GM12874 (cell line): ENCODE measurements around the gene IGF2BP2.

ENCODE experiments used
- TF ChIP-seq, protein P1 (sequence below): IDR thresholded peaks from 2 replicates; pipeline ENCODE4 v1.5.1; 2011; ENCODE audit warnings: low read depth, mild to moderate bottlenecking, control low read depth, low read length, moderate library complexity; ENCODE audit not compliant: insufficient read depth

IGF2BP2 gene

DNA sequence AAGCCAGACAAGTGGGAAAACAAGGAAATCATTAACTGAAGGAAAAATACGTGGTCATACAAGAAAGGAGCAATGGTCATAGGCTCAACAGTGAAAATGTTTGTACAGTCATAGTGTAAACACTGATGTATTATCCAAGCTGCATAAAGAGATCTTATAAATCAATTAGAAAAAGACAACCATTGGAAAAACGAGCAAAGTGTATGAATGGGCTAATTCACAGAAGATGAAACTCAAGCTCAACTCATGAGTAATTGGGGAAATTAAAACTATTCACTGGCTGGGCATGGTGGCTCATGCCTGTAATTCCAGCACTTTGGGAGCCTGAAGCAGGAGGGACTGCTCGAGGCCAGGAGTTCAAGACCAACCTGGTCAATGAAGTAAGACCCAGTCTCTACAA is 6.4 kb upstream of the IGF2BP2 start:
- TF ChIP-seq, protein P1, sequence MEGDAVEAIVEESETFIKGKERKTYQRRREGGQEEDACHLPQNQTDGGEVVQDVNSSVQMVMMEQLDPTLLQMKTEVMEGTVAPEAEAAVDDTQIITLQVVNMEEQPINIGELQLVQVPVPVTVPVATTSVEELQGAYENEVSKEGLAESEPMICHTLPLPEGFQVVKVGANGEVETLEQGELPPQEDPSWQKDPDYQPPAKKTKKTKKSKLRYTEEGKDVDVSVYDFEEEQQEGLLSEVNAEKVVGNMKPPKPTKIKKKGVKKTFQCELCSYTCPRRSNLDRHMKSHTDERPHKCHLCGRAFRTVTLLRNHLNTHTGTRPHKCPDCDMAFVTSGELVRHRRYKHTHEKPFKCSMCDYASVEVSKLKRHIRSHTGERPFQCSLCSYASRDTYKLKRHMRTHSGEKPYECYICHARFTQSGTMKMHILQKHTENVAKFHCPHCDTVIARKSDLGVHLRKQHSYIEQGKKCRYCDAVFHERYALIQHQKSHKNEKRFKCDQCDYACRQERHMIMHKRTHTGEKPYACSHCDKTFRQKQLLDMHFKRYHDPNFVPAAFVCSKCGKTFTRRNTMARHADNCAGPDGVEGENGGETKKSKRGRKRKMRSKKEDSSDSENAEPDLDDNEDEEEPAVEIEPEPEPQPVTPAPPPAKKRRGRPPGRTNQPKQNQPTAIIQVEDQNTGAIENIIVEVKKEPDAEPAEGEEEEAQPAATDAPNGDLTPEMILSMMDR, result no peak

DNA sequence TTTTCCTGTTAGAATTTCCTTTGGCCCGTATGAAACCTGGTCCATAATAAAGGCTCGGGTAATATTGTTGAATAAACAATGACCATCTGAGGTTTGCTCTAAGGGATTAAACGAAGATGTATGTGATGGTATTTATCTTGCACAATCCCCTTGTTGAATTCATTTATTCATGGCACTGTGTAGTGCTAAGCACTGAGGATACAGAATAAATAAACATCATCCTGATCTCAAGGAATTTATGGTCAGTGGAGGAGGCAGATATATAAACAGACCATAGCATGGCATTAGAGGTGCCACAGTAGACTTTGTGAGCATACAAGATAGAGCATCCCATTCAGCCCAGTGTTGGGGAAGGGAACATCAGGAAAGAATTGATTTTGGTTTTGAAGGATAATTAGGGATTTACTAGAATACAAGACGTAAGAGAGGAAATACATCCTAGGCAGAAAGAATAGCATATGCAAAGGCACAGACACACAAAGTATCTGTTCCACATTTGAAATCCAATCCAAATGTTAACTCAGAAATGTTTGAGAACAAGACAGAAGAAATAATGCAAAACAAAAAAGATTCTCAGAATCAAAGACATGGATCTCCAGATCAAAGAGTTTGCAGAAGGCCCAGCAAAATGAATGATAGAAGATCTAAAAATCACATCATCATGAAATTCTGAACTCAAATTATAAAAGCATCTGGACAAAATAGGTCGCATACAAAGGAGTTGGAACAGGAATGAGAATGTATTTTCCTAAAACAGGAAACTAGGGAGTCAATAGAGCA is 5.4 kb upstream of the IGF2BP2 start:
- TF ChIP-seq, protein P1, result no peak

DNA sequence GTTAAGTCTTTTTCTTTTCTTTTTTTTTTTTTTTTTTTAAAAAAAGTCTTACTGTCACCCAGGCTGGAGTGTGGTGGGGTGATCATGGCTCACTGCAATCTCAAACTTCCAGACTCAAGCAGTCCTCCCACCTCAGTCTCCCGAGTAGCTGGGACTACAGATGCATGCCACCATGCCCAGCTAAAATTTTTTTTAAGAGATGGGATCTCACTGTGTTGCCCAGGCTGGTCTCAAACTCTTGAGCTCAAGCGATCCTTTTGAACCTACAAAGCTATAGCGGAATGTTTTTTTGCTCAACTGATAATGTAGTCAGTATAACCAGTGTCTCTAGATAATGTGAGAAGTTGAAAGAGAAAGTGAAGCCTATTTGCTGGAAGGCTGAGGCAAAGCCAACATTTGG is 3.9 kb upstream of the IGF2BP2 start:
- TF ChIP-seq, protein P1, result no peak

DNA sequence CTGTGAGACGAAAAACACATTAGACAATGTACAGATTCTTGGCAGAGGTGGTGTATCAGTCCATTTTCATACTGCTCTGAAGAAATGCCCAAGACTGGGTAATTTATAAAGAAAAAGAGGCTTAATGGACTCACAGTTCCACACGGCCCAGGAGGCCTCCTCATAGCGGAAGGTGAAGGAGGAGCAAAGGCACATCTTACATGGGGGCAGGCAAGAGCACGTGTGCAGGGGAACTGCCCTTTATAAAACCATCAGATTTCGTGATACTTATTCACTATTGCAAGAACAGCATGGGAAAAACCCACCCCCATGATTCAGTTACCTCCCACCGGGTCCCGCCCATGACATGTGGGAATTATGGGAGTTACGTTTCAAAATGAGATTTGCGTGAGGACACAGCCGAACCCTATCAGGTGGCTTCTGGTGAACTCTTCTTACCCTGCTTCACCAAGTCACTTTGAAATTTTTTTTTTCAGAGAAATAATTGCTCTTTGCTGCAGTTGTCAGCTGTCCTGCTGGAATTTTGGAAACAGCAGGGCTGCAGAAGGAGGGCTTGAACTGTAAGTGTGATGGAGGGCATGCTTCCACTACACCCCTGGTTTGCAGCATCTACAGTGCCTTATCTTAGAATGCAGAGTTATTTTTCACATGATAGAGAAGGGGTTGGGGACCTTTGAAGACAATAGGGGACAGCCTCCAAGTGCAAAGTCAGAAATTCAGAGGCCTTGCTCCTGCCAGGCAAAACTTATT is 2.9 kb upstream of the IGF2BP2 start:
- TF ChIP-seq, protein P1, result no peak

DNA sequence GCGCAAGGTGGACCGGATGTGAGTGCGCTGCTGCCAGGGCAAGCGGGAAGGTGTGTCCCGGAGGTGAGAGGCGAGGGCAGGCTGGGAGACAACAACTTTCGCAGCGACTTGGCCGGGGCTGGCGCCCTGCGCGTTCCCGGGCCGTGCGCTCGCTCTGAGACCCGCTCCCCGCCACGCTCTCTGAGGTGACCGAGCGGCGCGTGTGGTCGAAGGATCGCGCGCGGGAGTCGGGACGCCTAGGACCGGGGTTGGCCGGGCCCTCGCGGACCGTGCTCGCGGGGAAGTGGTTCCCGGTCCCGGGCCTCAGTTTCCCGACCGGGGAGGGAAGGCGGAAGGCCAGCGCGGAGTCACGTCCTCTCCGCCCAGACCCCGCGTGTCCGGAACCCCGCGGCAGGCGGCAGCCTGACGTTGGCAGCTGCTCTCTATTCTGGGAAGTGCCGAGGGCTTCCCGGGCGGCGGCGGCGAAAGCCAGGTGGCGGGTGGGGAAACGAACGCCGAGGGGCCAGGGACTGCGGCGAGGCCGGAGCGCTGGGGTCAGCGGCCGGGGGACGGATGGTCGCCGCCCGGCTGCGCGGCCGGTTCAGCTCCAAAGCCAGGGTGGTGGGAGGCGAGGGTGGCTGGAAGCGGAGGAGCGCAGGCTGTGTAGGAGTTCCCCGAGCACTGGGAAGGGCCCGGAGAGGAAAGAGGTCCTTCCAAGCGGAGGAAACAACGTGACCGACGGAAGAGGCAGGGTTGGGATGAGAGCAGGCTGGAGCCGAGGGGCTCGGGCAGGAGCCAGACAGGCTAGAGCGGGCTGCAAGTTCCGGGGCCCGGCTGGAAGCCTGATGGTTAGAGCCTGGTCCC is 1.0 kb upstream of the IGF2BP2 start:
- TF ChIP-seq, protein P1, result no peak

DNA sequence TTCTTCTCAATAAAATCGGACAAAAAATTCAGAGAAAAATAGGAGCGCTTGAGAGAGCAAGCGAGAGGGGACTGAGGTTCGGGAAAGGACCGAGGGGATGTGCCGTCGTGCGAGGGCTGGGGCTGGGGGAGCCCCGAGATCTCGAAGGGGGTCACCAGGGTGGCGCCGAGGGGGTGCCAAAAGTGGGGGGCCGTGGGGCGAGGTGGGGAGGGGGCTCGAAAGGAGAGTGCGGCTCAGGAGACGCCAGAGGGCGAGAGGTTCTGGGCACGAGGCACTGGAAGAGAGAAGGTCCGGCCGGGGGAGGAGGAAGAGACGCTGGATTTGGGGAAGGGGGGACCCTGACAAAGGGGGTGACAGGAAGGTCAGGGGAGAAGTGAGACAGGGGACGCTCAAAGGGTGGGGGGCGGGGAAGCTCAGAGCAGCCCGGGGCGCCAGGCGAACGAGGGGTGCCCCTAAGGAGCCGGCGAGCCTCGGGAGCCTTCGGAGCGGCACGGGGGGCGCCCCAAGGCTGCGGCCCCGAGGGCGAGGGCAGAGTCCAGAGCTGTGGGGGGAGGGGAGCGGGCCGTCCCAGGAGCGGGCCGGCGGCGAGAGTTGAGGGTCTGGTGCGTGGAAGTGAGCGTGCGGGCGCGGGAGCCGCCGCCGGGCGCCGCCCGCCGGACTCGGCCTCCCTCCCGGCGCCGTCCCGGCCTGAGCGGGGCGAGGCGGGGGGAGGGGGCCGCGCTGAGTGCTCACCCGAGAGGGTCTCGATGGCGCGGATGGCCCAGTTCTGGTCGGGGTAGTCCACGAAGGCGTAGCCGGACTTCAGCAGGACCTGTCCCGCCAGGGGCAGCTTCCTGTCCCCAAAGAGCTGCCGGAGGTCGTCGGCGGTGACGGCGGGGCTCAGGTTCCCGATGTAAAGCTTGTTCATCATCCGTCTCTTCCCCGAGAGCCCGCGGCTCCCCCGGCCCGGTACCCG is 514 bp downstream of the IGF2BP2 start:
- TF ChIP-seq, protein P1, result no peak
